HG03095 (cell line): ENCODE measurements around the gene LDB2.

ENCODE experiments used
- ATAC-seq: cut with Tn5 transposase; IDR thresholded peaks from one replicate; pipeline ENCODE4 v1.9.1; 2021; ENCODE audit warnings: moderate library complexity; ENCODE audit not compliant: unreplicated experiment

LDB2 gene

GRCh38 chr4:16607241-16608066 lies 291.0 kb downstream of the LDB2 start:
- ATAC-seq: no peak

GRCh38 chr4:16606691-16607090 lies 291.8 kb downstream of the LDB2 start:
- ATAC-seq: no peak

DNA sequence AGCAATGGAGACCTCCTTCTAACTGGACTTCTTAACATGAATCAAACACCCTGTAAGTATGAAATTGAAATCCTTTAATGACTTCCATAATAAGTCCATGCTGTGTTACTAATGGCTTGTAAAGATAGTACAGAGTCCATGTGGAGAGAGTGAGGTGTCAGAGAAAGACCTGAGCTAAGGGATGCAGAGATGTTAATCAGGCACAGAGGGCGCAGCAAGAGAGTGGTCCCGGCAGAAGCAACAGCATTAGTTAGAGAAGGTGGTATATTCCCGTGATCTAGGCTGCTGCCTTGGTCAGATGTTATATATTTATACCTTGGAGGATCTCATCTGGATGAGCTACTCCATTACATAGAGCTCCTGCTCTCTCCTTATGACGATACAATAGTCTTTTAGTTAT lies 295.3 kb downstream of the LDB2 start:
- ATAC-seq: no peak

DNA sequence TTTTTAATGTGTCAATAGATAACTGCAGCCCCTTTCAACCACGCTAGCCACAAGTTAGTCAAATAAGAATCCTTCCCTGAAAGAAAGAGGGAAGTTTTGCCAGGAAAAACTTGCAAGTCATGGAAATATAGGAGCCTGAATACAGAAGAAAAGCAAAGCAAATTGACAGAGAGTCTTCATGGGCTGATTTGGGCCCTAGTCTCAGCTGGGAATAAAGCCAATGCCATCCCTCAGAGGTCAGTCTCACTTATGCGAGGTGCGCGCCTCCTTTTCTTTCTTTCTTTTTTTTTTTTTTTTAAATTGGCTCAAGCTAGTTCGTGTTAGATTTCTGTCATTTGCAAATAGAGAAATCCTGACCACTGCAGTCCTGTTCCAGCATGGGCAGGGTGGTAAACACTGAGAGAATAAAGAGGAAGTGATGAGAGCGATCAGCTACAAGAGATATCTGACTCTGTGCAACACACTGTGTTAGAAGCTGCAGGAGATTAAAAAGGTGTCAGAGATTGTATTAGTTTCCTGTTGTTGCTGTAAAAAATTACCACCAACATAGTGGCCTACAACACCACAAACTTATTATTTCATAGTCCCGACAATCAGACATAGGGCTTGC lies 299.7 kb downstream of the LDB2 start:
- no peak for ATAC-seq

DNA sequence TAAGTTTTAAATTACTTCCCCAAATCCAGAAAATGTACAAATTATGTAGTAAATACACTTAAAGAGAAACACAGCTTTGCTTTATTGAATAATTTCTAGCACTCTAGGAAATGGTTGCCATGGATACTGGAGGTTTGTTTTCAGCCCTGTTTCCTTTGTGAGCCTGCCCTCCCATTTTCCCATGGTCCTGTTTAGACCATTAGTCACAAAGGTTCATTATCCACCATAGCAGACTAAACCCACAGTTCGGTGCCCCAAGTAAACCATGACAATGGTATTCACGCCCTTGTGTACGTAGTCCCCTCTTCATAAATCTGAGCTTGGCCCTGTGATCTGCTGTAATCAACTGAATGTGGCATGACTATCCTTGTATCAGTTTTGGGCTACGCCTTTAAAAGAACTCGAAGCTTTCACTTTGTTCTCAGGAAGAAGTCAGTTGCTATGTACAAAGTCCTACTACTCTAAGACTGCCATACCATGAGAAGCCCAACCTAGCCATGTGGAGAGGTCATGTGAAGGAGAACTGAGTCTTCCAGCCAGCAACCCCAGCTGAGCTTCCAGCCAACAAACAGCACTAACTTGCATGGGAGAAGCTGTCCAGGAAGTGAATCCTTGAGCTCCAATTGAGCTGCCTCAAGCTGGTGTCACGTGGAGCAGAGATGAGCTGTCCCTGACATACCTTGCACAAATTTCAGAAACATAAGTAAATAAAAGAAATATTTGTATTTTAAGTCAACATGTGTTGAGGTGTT lies 300.4 kb downstream of the LDB2 start:
- ATAC-seq: no peak

DNA sequence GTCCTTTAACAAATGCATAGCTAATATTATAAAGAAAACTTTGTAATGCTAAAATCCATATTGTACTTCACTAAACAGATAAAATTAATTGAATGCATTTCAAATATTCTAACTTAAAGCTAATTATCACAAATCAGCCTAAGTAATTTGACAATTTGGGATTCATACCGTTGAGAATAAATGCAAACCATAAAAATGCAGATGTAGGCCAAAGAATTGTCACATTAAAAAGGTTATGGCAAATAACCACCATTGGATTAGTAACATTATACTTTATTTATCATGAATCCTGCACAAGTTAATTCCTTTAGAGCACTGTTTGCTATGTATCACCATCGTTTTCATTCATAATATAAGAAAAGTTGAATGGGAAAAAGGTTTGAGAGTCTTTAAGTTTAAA lies 301.0 kb downstream of the LDB2 start:
- ATAC-seq: no peak

- no peak for ATAC-seq
Observed at GRCh38 chr4:16596267-16596666, 302.2 kb downstream of the LDB2 start.

DNA sequence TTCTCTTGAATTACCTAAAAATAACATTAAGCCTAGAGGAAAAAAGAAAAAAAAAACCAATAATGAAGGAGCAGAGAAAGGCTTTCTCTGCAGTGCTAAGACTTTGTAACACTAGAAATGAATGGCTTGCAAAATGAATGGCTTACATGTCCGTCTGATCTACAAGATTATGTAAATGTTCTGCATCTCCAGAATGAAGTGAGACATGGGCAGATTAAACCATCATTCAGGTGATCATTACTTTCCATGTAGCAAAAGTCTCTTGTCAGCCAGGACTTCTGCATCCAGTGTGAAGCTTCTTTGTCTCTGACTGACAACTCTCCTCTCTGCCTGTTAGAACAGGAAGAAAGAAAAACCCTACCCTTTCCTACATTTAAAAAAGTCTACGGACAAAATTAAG lies 304.3 kb downstream of the LDB2 start:
- ATAC-seq: no peak

- no peak for ATAC-seq
Observed at GRCh38 chr4:16593386-16593785, 305.1 kb downstream of the LDB2 start.

DNA sequence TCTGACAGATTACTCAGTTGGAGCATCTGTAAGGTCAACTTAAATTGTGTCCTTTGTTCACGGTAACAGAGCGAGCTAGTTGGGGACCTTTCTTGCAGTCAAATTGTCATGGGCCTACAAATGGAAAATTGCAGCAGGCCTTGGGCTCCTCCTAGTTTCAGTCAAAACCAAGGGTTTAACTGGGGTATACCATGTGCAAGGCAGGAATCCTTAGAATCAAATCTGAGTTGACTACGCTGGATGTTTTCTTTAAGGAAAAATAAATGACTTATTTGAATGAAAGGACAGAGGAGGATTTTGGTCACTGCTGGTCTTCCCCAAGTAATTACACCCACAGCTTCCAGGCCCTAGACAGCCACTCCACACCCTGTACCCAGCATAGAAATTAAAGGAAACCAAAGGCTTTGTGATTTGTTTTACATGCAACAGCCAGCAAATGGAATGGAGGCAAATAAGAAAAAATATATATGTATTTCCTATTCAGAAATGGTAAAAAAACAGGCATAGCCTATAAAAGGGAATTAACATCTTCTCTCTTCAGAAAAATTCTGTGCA lies 307.1 kb downstream of the LDB2 start:
- ATAC-seq: no peak

GRCh38 chr4:16590797-16591196 lies 307.6 kb downstream of the LDB2 start:
- no peak for ATAC-seq

GRCh38 chr4:16588651-16589050 lies 309.8 kb downstream of the LDB2 start:
- ATAC-seq: no peak

DNA sequence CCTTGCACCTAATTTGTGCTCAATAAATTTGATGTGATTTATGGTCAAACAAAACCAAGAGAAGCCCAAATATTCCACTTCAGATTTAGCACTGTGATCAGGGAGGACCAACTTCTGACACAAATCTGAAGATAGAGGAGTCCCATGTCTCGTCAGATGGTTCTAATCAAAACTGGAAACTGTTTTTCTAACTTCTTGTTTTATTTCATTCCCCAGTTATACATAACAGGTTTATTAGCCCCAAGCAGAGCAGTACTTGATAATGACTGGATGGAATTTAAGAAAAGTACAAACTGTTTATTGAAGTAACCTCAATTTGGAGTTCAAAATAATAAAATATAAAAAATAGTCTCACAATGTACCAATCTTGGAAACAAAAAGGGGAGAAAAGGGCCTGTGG lies 310.3 kb downstream of the LDB2 start:
- no peak for ATAC-seq

GRCh38 chr4:16585053-16585452 lies 313.4 kb downstream of the LDB2 start:
- ATAC-seq: no peak

GRCh38 chr4:16583764-16584163 lies 314.7 kb downstream of the LDB2 start:
- no peak for ATAC-seq

GRCh38 chr4:16582526-16582925 lies 315.9 kb downstream of the LDB2 start:
- ATAC-seq: no peak

DNA sequence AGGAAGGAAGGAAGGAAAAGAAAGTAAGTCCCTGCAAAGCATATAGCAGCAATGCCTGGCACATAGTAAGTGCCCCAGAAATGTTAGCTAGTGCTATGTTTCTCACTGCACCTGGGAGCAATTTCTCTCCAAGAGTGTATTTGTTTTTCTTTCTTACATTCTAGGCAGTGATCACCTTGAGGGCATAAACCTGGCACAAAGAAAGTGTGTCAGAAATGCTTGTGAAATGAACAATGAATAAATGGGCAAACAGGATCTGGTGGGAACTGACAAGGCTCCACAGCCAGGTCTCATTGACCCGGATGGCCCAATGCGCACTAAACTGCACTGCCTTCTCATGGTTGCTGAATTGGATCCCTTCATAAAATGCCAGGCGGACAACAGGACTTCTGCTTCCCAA lies 316.4 kb downstream of the LDB2 start:
- no peak for ATAC-seq

- no peak for ATAC-seq
Observed at GRCh38 chr4:16581117-16581516, 317.3 kb downstream of the LDB2 start.

GRCh38 chr4:16580514-16580913 lies 317.9 kb downstream of the LDB2 start:
- no peak for ATAC-seq

GRCh38 chr4:16579866-16580265 lies 318.6 kb downstream of the LDB2 start:
- ATAC-seq: no peak

DNA sequence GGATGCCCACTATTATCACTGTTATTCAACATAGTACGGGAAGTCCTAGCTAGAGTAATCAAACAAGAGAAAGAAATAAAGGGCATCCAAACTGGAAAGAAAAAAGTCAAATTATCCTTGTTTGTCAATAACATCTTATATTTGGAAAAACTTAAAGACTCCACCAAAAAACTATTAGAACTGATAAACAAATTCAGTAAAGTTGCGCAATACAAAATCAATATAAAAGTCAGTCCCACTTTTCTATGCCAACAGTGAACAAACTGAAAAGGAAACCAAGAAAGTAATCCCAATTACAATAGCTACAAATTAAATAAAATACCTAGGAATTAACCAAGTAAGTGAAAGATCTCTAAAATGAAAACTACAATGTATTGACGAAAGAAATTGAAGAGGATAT lies 321.3 kb downstream of the LDB2 start:
- ATAC-seq: no peak

- no peak for ATAC-seq
Observed at GRCh38 chr4:16574981-16575380, 323.5 kb downstream of the LDB2 start.
